GM18873 (cell line): ENCODE data around the gene SAMD4A.

ENCODE experiments used
- ATAC-seq: cut with Tn5 transposase; IDR thresholded peaks from one replicate; pipeline ENCODE4 v1.9.1; 2021; ENCODE audit warnings: mild to moderate bottlenecking, moderate library complexity, moderate number of reproducible peaks; ENCODE audit not compliant: unreplicated experiment, low FRiP score

SAMD4A gene

DNA sequence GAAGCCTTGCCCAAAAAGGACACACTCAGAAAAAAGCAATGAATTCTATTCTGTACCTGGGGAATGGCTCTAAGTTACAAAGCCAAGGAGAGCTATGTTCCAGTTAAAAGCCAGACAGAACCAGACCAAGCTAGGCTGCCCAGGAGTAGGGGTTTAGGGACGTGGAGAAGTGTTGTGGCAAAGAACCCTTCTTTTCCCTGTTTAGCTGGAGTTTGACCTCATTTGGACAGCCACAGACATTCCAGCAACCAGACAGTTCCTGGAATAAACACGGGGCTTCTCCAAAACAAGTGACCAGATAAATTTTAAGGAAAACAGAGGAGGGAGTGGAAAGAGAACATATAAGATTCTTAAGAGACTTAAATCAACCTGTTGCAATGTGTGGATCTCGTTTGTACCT is 273.4 kb downstream of the SAMD4A start:
- no peak for ATAC-seq

DNA sequence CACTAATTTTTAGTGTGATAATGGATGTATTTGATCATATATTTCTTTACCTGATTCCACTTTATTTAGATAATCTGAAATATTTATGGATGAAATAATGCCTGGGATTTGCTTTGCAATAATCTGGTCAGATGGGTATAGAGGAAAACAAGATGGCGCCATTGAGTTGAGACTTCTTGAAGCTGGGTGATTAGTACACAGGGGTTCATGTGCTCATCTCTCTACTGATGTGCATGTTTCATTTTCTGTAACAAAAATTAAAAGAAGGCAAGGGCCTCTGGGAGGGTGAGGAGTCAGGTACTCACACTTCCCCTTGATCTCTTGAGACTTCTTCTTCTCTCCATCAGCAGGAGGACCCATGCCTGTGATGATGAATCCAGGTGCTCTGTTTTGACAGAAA is 273.9 kb downstream of the SAMD4A start:
- ATAC-seq: no peak
